ENCODE data around the gene VTI1A. TPM values are rescaled to one million over a fixed set of nuclear protein-coding genes. Genes with fewer than 3 reads are reported as not detected.

VTI1A gene
- total RNA-seq, 1 donor from 2014 or later, result 29.7 TPM

DNA sequence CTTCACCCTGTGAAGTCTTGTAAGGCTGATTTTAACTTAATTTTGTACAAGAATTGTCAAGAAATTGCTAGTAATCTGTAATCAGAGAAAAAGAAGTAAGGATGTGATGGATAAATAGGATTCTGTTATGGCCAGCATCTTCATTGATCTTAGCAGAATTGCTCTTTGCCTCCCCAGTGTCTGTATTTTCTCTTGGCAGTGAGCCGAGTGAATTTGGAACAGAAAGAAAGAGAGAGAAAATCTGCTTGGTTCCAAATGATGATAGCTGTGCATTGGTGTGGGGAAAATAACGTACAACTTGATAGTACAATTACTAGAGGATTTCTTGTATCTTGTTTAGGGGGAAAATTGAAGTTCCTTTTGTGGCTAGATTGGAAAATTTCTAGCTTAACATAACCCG lies 34.6 kb downstream of the VTI1A start:
- Histone ChIP-seq H3K4me1 (no peaks in the 10 kb centered on the region), H3K9me3 (no peaks in the 10 kb centered on the region), H3K27me3 (no peaks in the 10 kb centered on the region), H3K36me3 (no peaks in the 10 kb centered on the region), H3K4me3 (no peak overlapping the region), H3K27ac (no peak overlapping the region)
- intact Hi-C loops (cut with DNase I), result no loop called here
- TF ChIP-seq, protein P1, sequence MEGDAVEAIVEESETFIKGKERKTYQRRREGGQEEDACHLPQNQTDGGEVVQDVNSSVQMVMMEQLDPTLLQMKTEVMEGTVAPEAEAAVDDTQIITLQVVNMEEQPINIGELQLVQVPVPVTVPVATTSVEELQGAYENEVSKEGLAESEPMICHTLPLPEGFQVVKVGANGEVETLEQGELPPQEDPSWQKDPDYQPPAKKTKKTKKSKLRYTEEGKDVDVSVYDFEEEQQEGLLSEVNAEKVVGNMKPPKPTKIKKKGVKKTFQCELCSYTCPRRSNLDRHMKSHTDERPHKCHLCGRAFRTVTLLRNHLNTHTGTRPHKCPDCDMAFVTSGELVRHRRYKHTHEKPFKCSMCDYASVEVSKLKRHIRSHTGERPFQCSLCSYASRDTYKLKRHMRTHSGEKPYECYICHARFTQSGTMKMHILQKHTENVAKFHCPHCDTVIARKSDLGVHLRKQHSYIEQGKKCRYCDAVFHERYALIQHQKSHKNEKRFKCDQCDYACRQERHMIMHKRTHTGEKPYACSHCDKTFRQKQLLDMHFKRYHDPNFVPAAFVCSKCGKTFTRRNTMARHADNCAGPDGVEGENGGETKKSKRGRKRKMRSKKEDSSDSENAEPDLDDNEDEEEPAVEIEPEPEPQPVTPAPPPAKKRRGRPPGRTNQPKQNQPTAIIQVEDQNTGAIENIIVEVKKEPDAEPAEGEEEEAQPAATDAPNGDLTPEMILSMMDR (IDR thresholded peaks at IDR 0.05), result no peak
- DNase-seq, result no peak
- ATAC-seq, result no peak

DNA sequence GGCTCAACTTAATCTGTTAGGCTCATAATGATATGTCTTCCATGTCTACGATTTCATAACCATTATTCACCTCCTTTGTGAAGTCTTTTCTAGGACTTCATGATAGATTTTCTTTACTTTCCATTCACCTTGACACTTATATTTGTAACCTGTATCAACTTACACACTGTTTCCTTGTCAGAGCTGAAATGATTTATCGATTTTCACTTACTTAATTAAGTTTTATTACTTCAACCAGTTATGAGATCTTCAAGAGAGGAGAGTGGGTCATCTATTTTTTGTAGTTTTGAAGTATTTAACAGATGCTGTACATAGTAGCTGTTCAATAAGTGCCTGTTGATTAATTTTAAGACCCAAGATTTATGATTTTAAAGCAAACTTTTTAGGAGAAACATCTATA lies 37.4 kb downstream of the VTI1A start:
- intact Hi-C loops (cut with DNase I), result no loop called here
- no peaks in the 10 kb centered on the region for H3K27me3 ChIP-seq
- H3K4me3 ChIP-seq, result no peak overlapping the region
- DNase-seq, result no peak
- no peak overlapping the region for H3K27ac ChIP-seq
- H3K4me1 ChIP-seq, result no peaks in the 10 kb centered on the region
- ATAC-seq, result no peak
- no peaks in the 10 kb centered on the region for H3K36me3 ChIP-seq
- TF ChIP-seq, protein P1 (IDR thresholded peaks at IDR 0.05), result no peak
- H3K9me3 ChIP-seq, result no peaks in the 10 kb centered on the region

DNA sequence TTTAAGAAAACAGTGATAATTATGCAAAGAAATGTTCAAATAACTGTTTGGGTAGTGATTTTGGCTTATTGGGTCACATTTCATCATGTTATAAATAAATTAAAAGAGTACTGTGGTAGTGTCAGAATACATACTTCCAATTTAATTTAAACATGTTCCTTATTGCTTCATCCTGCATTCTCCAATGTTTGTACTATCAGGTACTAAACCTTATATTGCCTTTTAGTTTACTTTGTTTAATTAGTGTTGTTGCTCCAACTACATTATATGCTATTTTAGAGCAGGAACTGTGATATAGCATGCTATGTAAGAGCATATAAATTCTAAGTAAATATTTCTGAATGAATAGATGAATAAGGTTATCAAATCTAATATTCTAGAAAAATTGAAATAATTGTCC lies 40.9 kb downstream of the VTI1A start:
- Histone ChIP-seq H3K27me3 (no peaks in the 10 kb centered on the region), H3K9me3 (no peaks in the 10 kb centered on the region), H3K36me3 (no peaks in the 10 kb centered on the region), H3K4me1 (peaks cover 12% of the 10 kb centered on the region), H3K27ac (no peak overlapping the region), H3K4me3 (no peak overlapping the region)
- TF ChIP-seq, protein P1 (IDR thresholded peaks at IDR 0.05), result no peak
- ATAC-seq (no peak), DNase-seq (no peak)
- intact Hi-C loops (cut with DNase I), result no loop called here

DNA sequence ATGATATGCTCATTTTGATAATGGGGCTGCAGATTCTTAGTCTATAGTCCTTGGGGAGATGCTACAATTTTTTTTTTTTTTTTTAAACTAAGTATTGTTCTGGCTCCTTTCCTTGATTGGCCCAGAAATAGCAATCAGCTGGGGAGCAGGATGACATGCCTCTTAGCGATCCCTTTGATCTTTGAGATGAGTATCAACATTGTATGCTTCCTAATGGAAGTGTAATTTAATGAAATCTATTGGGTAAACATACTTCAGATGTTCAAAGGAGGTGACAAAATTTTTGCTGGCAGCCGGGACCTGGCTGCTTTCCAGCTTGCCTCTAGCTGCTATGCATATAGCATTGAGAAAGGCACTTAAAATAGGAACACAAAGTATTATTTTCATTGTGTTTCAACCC lies 43.5 kb downstream of the VTI1A start:
- DNase-seq (peak; percentile 78), ATAC-seq (no peak)
- intact Hi-C loops (cut with DNase I), result no loop called here

DNA sequence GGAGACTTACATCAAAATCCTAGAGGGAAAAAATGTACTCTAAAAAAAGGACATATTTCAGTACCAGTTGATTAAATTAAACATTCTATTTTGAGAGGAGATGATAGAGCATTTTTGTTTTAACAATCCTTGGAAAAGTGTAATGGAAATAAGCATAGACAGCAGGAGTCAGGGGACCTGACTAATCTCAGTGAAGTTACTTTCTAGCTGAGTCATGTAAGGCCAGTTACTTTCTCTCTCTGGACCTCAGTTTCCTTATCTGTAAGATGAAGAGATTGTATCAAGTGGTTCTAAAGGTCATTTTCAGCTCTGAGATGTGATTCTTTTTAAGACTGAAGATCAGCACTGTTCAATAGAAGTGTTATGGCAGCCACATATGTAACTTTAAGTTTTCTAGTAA lies 44.1 kb downstream of the VTI1A start:
- Histone ChIP-seq H3K9me3 (no peaks in the 10 kb centered on the region), H3K36me3 (no peaks in the 10 kb centered on the region), H3K27ac (no peak overlapping the region), H3K27me3 (no peaks in the 10 kb centered on the region), H3K4me3 (no peak overlapping the region), H3K4me1 (peaks cover 12% of the 10 kb centered on the region)
- intact Hi-C loops (cut with DNase I), result no loop called here
- ATAC-seq (no peak), DNase-seq (no peak)
- TF ChIP-seq, protein P1 (IDR thresholded peaks at IDR 0.05), result no peak

More for the DNA sequence above, 43.5 kb downstream of the VTI1A start:
- H3K4me3 ChIP-seq, result no peak overlapping the region
- peaks cover 12% of the 10 kb centered on the region for H3K4me1 ChIP-seq
- H3K27ac ChIP-seq, result no peak overlapping the region
- no peaks in the 10 kb centered on the region for H3K27me3 ChIP-seq
- no peaks in the 10 kb centered on the region for H3K9me3 ChIP-seq
- H3K36me3 ChIP-seq, result no peaks in the 10 kb centered on the region
- TF ChIP-seq, protein P1 (IDR thresholded peaks at IDR 0.05), result no peak

DNA sequence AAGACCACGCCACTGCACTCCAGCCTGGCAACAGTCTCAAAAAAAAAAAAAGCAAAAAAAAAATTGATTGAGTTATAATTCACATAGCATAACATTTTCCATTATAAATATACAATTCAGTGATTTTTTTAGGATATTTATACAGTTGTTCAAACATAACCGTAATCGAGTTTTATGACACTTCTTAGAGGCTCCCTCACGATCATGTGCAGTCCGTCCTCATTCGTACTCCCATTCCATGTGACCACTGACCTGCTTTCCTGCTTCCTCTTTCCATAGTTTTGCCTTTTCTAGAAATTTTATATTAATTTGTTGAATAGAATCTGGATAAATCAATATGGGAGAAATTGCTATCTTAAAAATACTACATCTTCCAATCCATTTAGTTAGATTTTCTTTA lies 45.7 kb downstream of the VTI1A start:
- TF ChIP-seq, protein P1 (IDR thresholded peaks at IDR 0.05), result no peak
- no peak overlapping the region for H3K4me3 ChIP-seq
- H3K4me1 ChIP-seq, result peaks cover 12% of the 10 kb centered on the region
- intact Hi-C loops (cut with DNase I), result no loop called here
- H3K9me3 ChIP-seq, result no peaks in the 10 kb centered on the region
- no peaks in the 10 kb centered on the region for H3K27me3 ChIP-seq
- DNase-seq (no peak), ATAC-seq (no peak)
- H3K36me3 ChIP-seq, result no peaks in the 10 kb centered on the region
- H3K27ac ChIP-seq, result no peak overlapping the region

Measured in upper lobe of right lung (tissue), 1 donor.